Endothelial cell of umbilical vein (primary cell): ENCODE measurements around the gene CNKSR1. TPM values are rescaled to one million over a fixed set of nuclear protein-coding genes. Genes with fewer than 3 reads are reported as not detected.

ENCODE experiments used
- BruUV-seq: library from RNA; stranded (reverse); fragments of 400-500 nt; replicated peaks from 2 replicates; lab custom pipeline; 2021; lab: Mats Ljungman, UMichigan
- CTCF ChIA-PET: fragments of 300-600, 350-600 bp; sonication (Branson Sonifier 250); formaldehyde crosslinking; loops from one replicate; lab custom pipeline; 2021; ENCODE audit warnings: antibody characterized with exemption, inconsistent platforms; lab: Charles Lee
- POLR2A ChIA-PET: fragments of 300-600, 350-600 bp; sonication (Branson Sonifier 250); formaldehyde crosslinking; loops from one replicate; lab custom pipeline; 2021; ENCODE audit warnings: antibody characterized with exemption, inconsistent platforms; lab: Charles Lee
- DNase-seq: peaks from one replicate; pipeline ENCODE4 v3.0.0-alpha.2; 2011; ENCODE audit warnings: low read depth, low spot score
- FAIRE-seq: peaks from 2 replicates; lab custom pipeline; 2011; peaks lifted over from hg19 to GRCh38; lab: Jason Lieb, UNC
- H2AFZ ChIP-seq: 2 replicates; pipeline ENCODE4 v1.6.0; 2012; ENCODE audit warnings: low read depth, low read length, control low read depth, inconsistent platforms
- H3K27ac ChIP-seq: 2 replicates; pipeline ENCODE4 v1.5.1; 2011; ENCODE audit warnings: low read depth, mild to moderate bottlenecking, control low read depth, low read length, moderate library complexity; ENCODE audit not compliant: insufficient read depth
- H3K27me3 ChIP-seq, 2 experiments: 2 replicates each; pipeline versions ENCODE4 v1.6.0 to v1.6.1; 2011; ENCODE audit warnings: low read length in 2 of 2, mixed read lengths in 1 of 2; ENCODE audit not compliant: control insufficient read depth in 2 of 2, insufficient read depth in 2 of 2
- H3K36me3 ChIP-seq, 2 experiments: 2 replicates in 1 of 2; 3 replicates in 1 of 2; pipeline ENCODE4 v1.5.1; 2011; ENCODE audit warnings: low read length in 2 of 2, mild to moderate bottlenecking in 1 of 2, moderate library complexity in 1 of 2; ENCODE audit not compliant: control insufficient read depth in 2 of 2, insufficient read depth in 2 of 2; ENCODE audit errors: extremely low read depth in 1 of 2
- H3K4me1 ChIP-seq: 3 replicates; pipeline ENCODE4 v1.5.1; 2011; ENCODE audit warnings: mild to moderate bottlenecking, low read length; ENCODE audit not compliant: control insufficient read depth, insufficient read depth; ENCODE audit errors: extremely low read depth
- H3K4me2 ChIP-seq: 2 replicates; pipeline ENCODE4 v1.6.1; 2011; ENCODE audit warnings: low read length, control low read depth, mixed read lengths; ENCODE audit not compliant: insufficient read depth
- H3K4me3 ChIP-seq, 3 experiments: fragments of 200-600 bp in 1 of 3; sonication (generic), shearing (Covaris generic) in 1 of 3; replicated peaks in 1 of 3; 2 replicates each; pipeline ENCODE4 v1.5.1; 2011 to 2016; ENCODE audit warnings: control low read depth in 3 of 3, low read length in 3 of 3, mild to moderate bottlenecking in 2 of 3, inconsistent platforms in 1 of 3, low read depth in 1 of 3, moderate library complexity in 1 of 3; ENCODE audit not compliant: insufficient read depth in 1 of 3
- H3K79me2 ChIP-seq: 2 replicates; pipeline ENCODE4 v1.6.0; 2012; ENCODE audit warnings: low read length, inconsistent platforms; ENCODE audit not compliant: control insufficient read depth, insufficient read depth
- H3K9ac ChIP-seq: replicated peaks from 2 replicates; pipeline ENCODE3; 2011; ENCODE audit warnings: low read length, control low read depth; ENCODE audit not compliant: insufficient read depth; ENCODE audit errors: extremely low read depth
- H3K9me1 ChIP-seq: replicated peaks from 3 replicates; pipeline ENCODE4 v1.6.0; 2011; ENCODE audit warnings: mild to moderate bottlenecking, low read length; ENCODE audit not compliant: control insufficient read depth, insufficient read depth; ENCODE audit errors: extremely low read depth
- H3K9me3 ChIP-seq: replicated peaks from 2 replicates; pipeline ENCODE4 v1.5.1; 2012; ENCODE audit warnings: low read length, inconsistent platforms; ENCODE audit not compliant: control insufficient read depth, insufficient read depth
- H4K20me1 ChIP-seq: replicated peaks from 2 replicates; pipeline ENCODE3; 2011; ENCODE audit warnings: mild to moderate bottlenecking, low read length; ENCODE audit not compliant: control insufficient read depth, insufficient read depth; ENCODE audit errors: extremely low read depth
- CTCF ChIP-seq, 2 donors: IDR thresholded peaks; 1 replicate in 1 of 2; 2 replicates in 1 of 2; pipeline ENCODE4 v1.5.1; 2011; ENCODE audit warnings: low read length in 2 of 2, mild to moderate bottlenecking in 2 of 2, moderate library complexity in 2 of 2, control low read depth in 1 of 2, inconsistent platforms in 1 of 2, low read depth in 1 of 2; ENCODE audit not compliant: insufficient read depth in 1 of 2; ENCODE audit errors: extremely low read depth in 1 of 2
- EZH2 ChIP-seq: IDR thresholded peaks from 2 replicates; pipeline ENCODE4 v1.6.1; 2012; ENCODE audit warnings: borderline replicate concordance, low read depth, mild to moderate bottlenecking, moderate library complexity, low read length, inconsistent platforms; ENCODE audit not compliant: severe bottlenecking
- GATA2 ChIP-seq: IDR thresholded peaks from 2 replicates; pipeline ENCODE4 v1.7.0; 2011; ENCODE audit warnings: low read depth, mild to moderate bottlenecking, moderate library complexity, mixed read lengths, low read length; ENCODE audit not compliant: insufficient read length, insufficient read depth
- POLR2A ChIP-seq: IDR thresholded peaks from 2 replicates; pipeline ENCODE4 v1.6.1; 2012; ENCODE audit warnings: low read depth, mild to moderate bottlenecking, control low read depth, low read length
- dilution Hi-C: fragments of 300-500 bp; cut with MboI; formaldehyde crosslinking; loops from one replicate; pipeline ENCODE4 v1.15.0; 2019; ENCODE audit warnings: low sequenced_read_pairs; ENCODE audit not compliant: extremely low pct_ligation_motif_present
- intact Hi-C: fragments of 100-400 bp; cut with micrococcal nuclease; formaldehyde crosslinking; loops from one replicate; pipeline ENCODE4 v1.10.0; 2022
- polyA plus RNA-seq, 4 experiments: library from polyadenylated mRNA; depleted of rRNA in 3 of 4; stranded (reverse) in 3 of 4; unstranded in 1 of 4; fragments of >200 nt; gene quantifications; 2 replicates each; pipeline versions ENCODE4 v1.2.1 to v1.2.3, GENCODE V29; 2011 to 2012; ENCODE audit warnings: missing spikeins in 1 of 4
- total RNA-seq: library from RNA; stranded (reverse); gene quantifications from 2 replicates; pipeline ENCODE4 v1.2.3, GENCODE V29; 2021
- TF ChIP-seq, protein P1 (sequence below): IDR thresholded peaks from 2 replicates; pipeline ENCODE4 v1.6.1; 2011; ENCODE audit not compliant: insufficient read depth, insufficient read length

CNKSR1 gene
- total and polyA plus RNA-seq, 2 donors (not counting 3 experiments of a cell fraction or from before 2014, with no cell fraction given), result 0.22 TPM; not detected in 1

DNA sequence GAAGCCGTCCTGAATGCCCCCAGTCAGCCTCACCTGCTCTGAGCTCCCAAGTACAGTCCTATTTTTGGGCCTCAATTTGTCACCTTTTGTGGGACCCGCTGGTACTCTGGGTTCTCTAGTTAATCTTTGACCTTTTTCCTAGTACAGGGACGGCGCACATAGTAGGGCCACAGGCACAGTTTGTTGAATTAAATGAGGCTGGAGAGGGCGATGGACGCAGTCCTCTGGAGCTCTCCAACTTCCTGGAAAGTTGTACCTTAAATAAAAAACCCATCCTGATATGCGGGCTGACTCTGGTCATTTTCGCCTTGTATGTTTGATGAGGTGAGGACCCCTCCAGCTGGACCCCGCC is 13.6 kb upstream of the CNKSR1 start:
- no peak for FAIRE-seq
- dilution Hi-C loops (no loop called here), intact Hi-C loops (loop anchor here (1.0 kb wide), 2 partner anchors 58 to 127 kb away; no protein-coding TSS in a partner anchor)
- H3K4me3 ChIP-seq, result no peak overlapping the region
- ChIA-PET CTCF (interaction anchor here (1.5 to 3.7 kb wide), 3 partner anchors 19 to 127 kb away, joined by 4 to 12 read pairs (median 6); no protein-coding TSS in a partner anchor), POLR2A (no interaction called here)
- H3K27ac ChIP-seq, result no peak overlapping the region
- no peaks in the 10 kb centered on the region for H3K79me2 ChIP-seq
- no peak for DNase-seq
- no peak overlapping the region for H3K4me2 ChIP-seq
- TF ChIP-seq GATA2, result no peak
- no peak overlapping the region for H3K9ac ChIP-seq
- no peaks in the 10 kb centered on the region for H3K9me1 ChIP-seq
- no peaks in the 10 kb centered on the region for H3K27me3 ChIP-seq
- H4K20me1 ChIP-seq, result no peaks in the 10 kb centered on the region
- no TSS peak for BruUV-seq
- no peak overlapping the region for H2AFZ ChIP-seq
- peaks cover 0 to 4% of the 10 kb centered on the region in 2 experiments for H3K36me3 ChIP-seq
- H3K4me1 ChIP-seq, result peaks cover 25% of the 10 kb centered on the region
- H3K9me3 ChIP-seq, result no peaks in the 10 kb centered on the region

GRCh38 chr1:26164036-26164860 is 13.0 kb upstream of the CNKSR1 start:
- BruUV-seq, result no TSS peak
- Histone ChIP-seq H3K4me3 (peak overlapping the region in 1 of 3 experiments; percentile 23), H3K27ac (no peak overlapping the region), H3K27me3 (no peaks in the 10 kb centered on the region), H3K36me3 (peaks cover 0 to 4% of the 10 kb centered on the region in 2 experiments), H3K9ac (no peak overlapping the region), H3K9me1 (no peaks in the 10 kb centered on the region), H3K79me2 (no peaks in the 10 kb centered on the region), H3K4me2 (no peak overlapping the region), H2AFZ (peak overlapping the region; percentile 77), H3K4me1 (peaks cover 19% of the 10 kb centered on the region), H4K20me1 (no peaks in the 10 kb centered on the region), H3K9me3 (no peaks in the 10 kb centered on the region)
- dilution Hi-C loops (no loop called here), intact Hi-C loops (loop anchor here (1.0 kb wide), 2 partner anchors 59 to 128 kb away; no protein-coding TSS in a partner anchor)
- peak; percentile 58 to 88 for TF ChIP-seq CTCF (IDR thresholded peaks at IDR 0.05; ENCODE audit: extremely low read depth in 1 of 2, insufficient read depth in 1 of 2, low read depth in 1 of 2, low read length in 2 of 2)
- TF ChIP-seq POLR2A, result no peak
- TF ChIP-seq EZH2, result no peak
- TF ChIP-seq, protein P1, sequence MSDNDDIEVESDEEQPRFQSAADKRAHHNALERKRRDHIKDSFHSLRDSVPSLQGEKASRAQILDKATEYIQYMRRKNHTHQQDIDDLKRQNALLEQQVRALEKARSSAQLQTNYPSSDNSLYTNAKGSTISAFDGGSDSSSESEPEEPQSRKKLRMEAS, result no peak
- DNase-seq (peak; percentile 38), FAIRE-seq (no peak)
- ChIA-PET CTCF (interaction anchor here (1.1 to 3.7 kb wide), 5 partner anchors 19 to 128 kb away, joined by 3 to 12 read pairs (median 6); partner anchors contain the start of gene CEP85), POLR2A (no interaction called here)
